Activated CD8-positive, alpha-beta memory T cell treated with anti-CD3 and anti-CD28 coated beads, Interleukin-2, amount 50 U/mL, for 48 hours (primary cell): ENCODE results near the gene GCNT4.
A peak's percentile ranks its signal among the peaks of the same experiment; 100 is the strongest.
"Not testable (repeated sequence)": the region's sequence is repeated elsewhere in the genome, so short reads cannot be mapped to it uniquely, and the experiment has no call there.

Experiments
- DNase-seq: peaks from one replicate; pipeline ENCODE4 v3.0.0-alpha.2; 2020

GCNT4 gene

GRCh38 chr5:75052192-75053053 is at the start of gene GCNT4:
Gene GCNT4, minus strand, starts transcription at chr5:75052558. Its CDS starts 22,521 bp downstream, at chr5:75030037.
- peak; percentile 72 for DNase-seq

- not testable (repeated sequence) for DNase-seq
Measured at GRCh38 chr5:75095956-75096355, 43.6 kb upstream of the GCNT4 start.

- DNase-seq: no peak
Measured at GRCh38 chr5:75091597-75091996, 39.2 kb upstream of the GCNT4 start.

- DNase-seq: no peak
Measured at GRCh38 chr5:75089662-75090061, 37.3 kb upstream of the GCNT4 start.

GRCh38 chr5:75089137-75089536 is 36.8 kb upstream of the GCNT4 start:
- peak; percentile 55 for DNase-seq

GRCh38 chr5:75088648-75089047 is 36.3 kb upstream of the GCNT4 start:
- DNase-seq: no peak

- no peak for DNase-seq
Measured at GRCh38 chr5:75081510-75081909, 29.2 kb upstream of the GCNT4 start.

GRCh38 chr5:75079346-75079745 is 27.0 kb upstream of the GCNT4 start:
- DNase-seq: not testable (repeated sequence)

GRCh38 chr5:75078027-75078426 is 25.7 kb upstream of the GCNT4 start:
- DNase-seq: no peak

GRCh38 chr5:75072061-75072460 is 19.7 kb upstream of the GCNT4 start:
- DNase-seq: no peak

- no peak for DNase-seq
Measured at GRCh38 chr5:75071100-75071499, 18.7 kb upstream of the GCNT4 start.

GRCh38 chr5:75067434-75067833 is 15.1 kb upstream of the GCNT4 start:
- DNase-seq: no peak

GRCh38 chr5:75062925-75063531 is 10.7 kb upstream of the GCNT4 start:
- no peak for DNase-seq

- DNase-seq: no peak
Measured at GRCh38 chr5:75059912-75060545, 7.7 kb upstream of the GCNT4 start.

- DNase-seq: no peak
Measured at GRCh38 chr5:75058986-75059535, 6.7 kb upstream of the GCNT4 start.

- no peak for DNase-seq
Measured at GRCh38 chr5:75057561-75057960, 5.2 kb upstream of the GCNT4 start.

- no peak for DNase-seq
Measured at GRCh38 chr5:75055727-75056144, 3.4 kb upstream of the GCNT4 start.

- peak; percentile 66 for DNase-seq
Measured at GRCh38 chr5:75054134-75054930, 2.0 kb upstream of the GCNT4 start.

GRCh38 chr5:75053304-75054133 is 1.2 kb upstream of the GCNT4 start:
- peak; percentile 78 for DNase-seq

GRCh38 chr5:75053054-75053303 is 621 bp upstream of the GCNT4 start:
- peak; percentile 78 for DNase-seq

- DNase-seq: peak; percentile 59
Measured at GRCh38 chr5:75051217-75051751, 1.1 kb downstream of the GCNT4 start.

GRCh38 chr5:75050415-75050814 is 1.9 kb downstream of the GCNT4 start:
- DNase-seq: no peak
